CD4-positive, alpha-beta T cell (primary cell): Measurements from ENCODE around the gene LTO1. TPM values are rescaled to one million over a fixed set of nuclear protein-coding genes. Genes with fewer than 3 reads are reported as not detected.

ENCODE experiments used
- ATAC-seq: fragments of 200-7000 bp; cut with Tn5 transposase; one replicate; pipeline ENCODE4 v1.10.0; 2022; ENCODE audit warnings: mild to moderate bottlenecking; ENCODE audit not compliant: poor library complexity
- CTCF ChIA-PET: fragments of 350-600 bp; sonication (Branson Sonifier 250); formaldehyde crosslinking; loops from one replicate; lab custom pipeline; 2021; ENCODE audit warnings: antibody characterized with exemption, inconsistent platforms; lab: Charles Lee
- POLR2A ChIA-PET: fragments of 350-600 bp; sonication (Branson Sonifier 250); formaldehyde crosslinking; loops from one replicate; lab custom pipeline; 2021; ENCODE audit warnings: antibody characterized with exemption, inconsistent platforms; lab: Charles Lee
- DNase-seq, 14 experiments: peaks; one replicate each; pipeline ENCODE4 v3.0.0-alpha.2; 2013 to 2020; ENCODE audit warnings: mixed read lengths in 2 of 14
- H3K27ac ChIP-seq, 2 donors: one replicate each; pipeline versions ENCODE4 v1.5.1 to v1.7.0; 2013; ENCODE audit warnings: low read length in 2 of 2, low read depth in 1 of 2, mild to moderate bottlenecking in 1 of 2
- H3K27me3 ChIP-seq, 2 experiments: 1 replicate in 1 of 2; 2 replicates in 1 of 2; pipeline versions ENCODE4 v1.6.1 to v1.7.0; 2013; ENCODE audit warnings: low read length in 2 of 2, control low read depth in 1 of 2, mild to moderate bottlenecking in 1 of 2, moderate library complexity in 1 of 2; ENCODE audit not compliant: insufficient read depth in 2 of 2, control insufficient read depth in 1 of 2
- H3K36me3 ChIP-seq: one replicate; pipeline ENCODE4 v1.6.1; 2013; ENCODE audit warnings: low read length, control low read depth; ENCODE audit not compliant: insufficient read depth
- H3K4me1 ChIP-seq: one replicate; pipeline ENCODE4 v1.6.1; 2013; ENCODE audit warnings: low read length, control low read depth; ENCODE audit not compliant: insufficient read depth
- H3K4me3 ChIP-seq: one replicate; pipeline ENCODE4 v1.5.1; 2013; ENCODE audit warnings: mild to moderate bottlenecking, low read length, moderate library complexity
- H3K9me3 ChIP-seq, 2 experiments: 1 replicate in 1 of 2; 2 replicates in 1 of 2; pipeline versions ENCODE4 v1.6.1 to v1.7.0; 2013; ENCODE audit warnings: low read length in 2 of 2, mild to moderate bottlenecking in 2 of 2, control low read depth in 1 of 2, moderate library complexity in 1 of 2; ENCODE audit not compliant: control insufficient read depth in 1 of 2, insufficient read depth in 1 of 2
- H3K27ac Mint-ChIP-seq: one replicate; pipeline ENCODE4 v1.8.0; 2020; ENCODE audit warnings: mixed read lengths
- H3K27me3 Mint-ChIP-seq: one replicate; pipeline ENCODE4 v1.8.0; 2021; ENCODE audit warnings: mixed read lengths
- H3K36me3 Mint-ChIP-seq: one replicate; pipeline ENCODE4 v1.8.0; 2021; ENCODE audit warnings: low read depth, mixed read lengths
- H3K4me1 Mint-ChIP-seq: one replicate; pipeline ENCODE4 v1.8.0; 2021; ENCODE audit warnings: low read depth, mixed read lengths
- H3K4me3 Mint-ChIP-seq: one replicate; pipeline ENCODE4 v1.8.0; 2020; ENCODE audit warnings: mild to moderate bottlenecking, mixed read lengths
- H3K9me3 Mint-ChIP-seq: one replicate; pipeline ENCODE4 v1.8.0; 2020; ENCODE audit warnings: mixed read lengths
- CTCF ChIP-seq: fragments of 200-600 bp; IDR thresholded peaks from one replicate; pipeline ENCODE4 v1.8.0; 2022; ENCODE audit warnings: antibody characterized with exemption, mild to moderate bottlenecking
- intact Hi-C, 2 experiments: fragments of 100-400 bp; cut with DNase I in 1 of 2; cut with micrococcal nuclease in 1 of 2; formaldehyde crosslinking; loops; one replicate each; pipeline versions ENCODE4 v1.15.1 to v1.9.0; 2023 to 2025; cut with DNase I, micrococcal nuclease
- total RNA-seq, 174 experiments: library from RNA in 2 of 174; stranded (reverse) in 2 of 174; gene quantifications; one replicate each; pipeline ENCODE4 v1.2.3 and lab custom pipeline; 2021 to 2026

LTO1 gene
- total RNA-seq, 2 experiments from 2014 or later = 33.5 to 35.5 TPM

- Histone ChIP-seq H3K36me3 (no peaks in the 10 kb centered on the region), H3K4me1 (peaks cover 55% of the 10 kb centered on the region), H3K9me3 (peaks cover 0 to 28% of the 10 kb centered on the region in 2 experiments), H3K4me3 (peak overlapping the region; percentile 64), H3K27me3 (peaks cover 41 to 45% of the 10 kb centered on the region in 2 experiments), H3K27ac (no peak overlapping the region)
- Mint-ChIP-seq H3K9me3 (no peaks in the 10 kb centered on the region), H3K27ac (no peak overlapping the region), H3K4me1 (peaks cover 40% of the 10 kb centered on the region), H3K36me3 (no peaks in the 10 kb centered on the region), H3K4me3 (peak overlapping the region; percentile 94), H3K27me3 (peaks cover 44% of the 10 kb centered on the region)
- POLR2A ChIA-PET = interaction anchor here (1.3 to 3.5 kb wide), 2 partner anchors 345 to 541 kb away, joined by 3 to 21 read pairs; no protein-coding TSS in a partner anchor
- CTCF ChIA-PET = interaction anchor here (1.8 to 1.9 kb wide), 2 partner anchors 33 to 349 kb away, joined by 4 to 10 read pairs; partner anchors contain the start of genes LTO1 and MYEOV
- no peak for ATAC-seq
- no peak for TF ChIP-seq CTCF
- intact Hi-C loops = loop anchor here in 1 of 2 experiments (10.0 kb wide), 1 partner anchor 677 kb away; no protein-coding TSS in a partner anchor
- peak in 3 of 14 experiments; percentile 18 to 33 (median 30) for DNase-seq
Observed at GRCh38 chr11:69641681-69642548, 33.2 kb downstream of the LTO1 start.

GRCh38 chr11:69640995-69641581, 34.1 kb downstream of the LTO1 start, which contains the start of gene CCND1:
Gene CCND1 (plus strand): TSS chr11:69641156. CDS start chr11:69641314, 158 bp downstream.
- peaks cover 49% of the 10 kb centered on the region for H3K27me3 Mint-ChIP-seq
- no peaks in the 10 kb centered on the region for H3K9me3 Mint-ChIP-seq
- no peaks in the 10 kb centered on the region for H3K36me3 Mint-ChIP-seq
- no peak within 1 kb of the TSS for H3K27ac ChIP-seq
- intact Hi-C loops = loop anchor here in 1 of 2 experiments (10.0 kb wide), 1 partner anchor 676 kb away; no protein-coding TSS in a partner anchor
- TF ChIP-seq CTCF = no peak
- ChIA-PET CTCF (no interaction called here), POLR2A (interaction anchor here (3.5 kb wide), 1 partner anchor 344 kb away, joined by 21 read pairs; no protein-coding TSS in a partner anchor)
- peaks cover 42% of the 10 kb centered on the region for H3K4me1 Mint-ChIP-seq
- peaks cover 48 to 54% of the 10 kb centered on the region in 2 experiments for H3K27me3 ChIP-seq
- peaks cover 0 to 28% of the 10 kb centered on the region in 2 experiments for H3K9me3 ChIP-seq
- no peak within 1 kb of the TSS for H3K27ac Mint-ChIP-seq
- no peaks in the 10 kb centered on the region for H3K36me3 ChIP-seq
- peak within 1 kb of the TSS; percentile 94 for H3K4me3 Mint-ChIP-seq
- H3K4me1 ChIP-seq = peaks cover 59% of the 10 kb centered on the region
- peak within 1 kb of the TSS; percentile 64 for H3K4me3 ChIP-seq
- peak in 9 of 14 experiments; percentile 11 to 76 (median 35) for DNase-seq
- peak; percentile 48 for ATAC-seq

GRCh38 chr11:69640260-69640994, 34.7 kb downstream of the LTO1 start:
- intact Hi-C loops = loop anchor here in 1 of 2 experiments (10.0 kb wide), 1 partner anchor 676 kb away; no protein-coding TSS in a partner anchor
- DNase-seq (peak in 2 of 14 experiments; percentile 32), ATAC-seq (no peak)
- peaks cover 0 to 28% of the 10 kb centered on the region in 2 experiments for H3K9me3 ChIP-seq
- CTCF ChIA-PET = no interaction called here
- H3K36me3 ChIP-seq = no peaks in the 10 kb centered on the region
- Mint-ChIP-seq H3K27me3 (peaks cover 56% of the 10 kb centered on the region), H3K27ac (no peak overlapping the region), H3K4me1 (peaks cover 46% of the 10 kb centered on the region), H3K36me3 (no peaks in the 10 kb centered on the region), H3K4me3 (peak overlapping the region; percentile 79), H3K9me3 (no peaks in the 10 kb centered on the region)
- H3K27ac ChIP-seq = no peak overlapping the region
- POLR2A ChIA-PET = interaction anchor here (3.5 kb wide), 1 partner anchor 344 kb away, joined by 21 read pairs; no protein-coding TSS in a partner anchor
- no peak for TF ChIP-seq CTCF
- peaks cover 52 to 60% of the 10 kb centered on the region in 2 experiments for H3K27me3 ChIP-seq
- peak overlapping the region; percentile 64 for H3K4me3 ChIP-seq
- H3K4me1 ChIP-seq = peaks cover 59% of the 10 kb centered on the region
